HG03460 (cell line): ENCODE data around the gene SLC9A9.

Experiments used
- ATAC-seq: cut with Tn5 transposase; IDR thresholded peaks from one replicate; pipeline ENCODE4 v1.9.1; 2021; ENCODE audit not compliant: unreplicated experiment

Gene SLC9A9

DNA sequence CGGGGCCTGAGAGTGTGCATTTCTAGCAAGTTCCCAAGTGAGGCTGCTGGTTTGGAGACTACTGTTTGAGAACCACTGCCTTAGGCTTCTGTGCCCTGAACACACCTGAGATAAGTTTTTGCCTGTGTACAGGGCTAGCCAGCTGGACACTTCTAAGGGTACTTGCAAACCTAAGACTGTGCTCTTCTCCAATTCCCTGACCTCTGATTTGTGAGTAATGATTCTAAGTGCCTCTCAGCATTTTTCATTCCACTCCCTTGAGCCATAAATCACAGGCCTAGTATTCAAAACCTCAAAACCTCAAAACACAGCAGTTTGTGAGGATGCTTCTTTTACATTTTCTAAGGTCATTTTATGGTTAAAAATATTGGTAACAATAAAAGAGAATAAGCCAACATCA, 580.3 kb downstream of the SLC9A9 start:
- ATAC-seq: no peak

DNA sequence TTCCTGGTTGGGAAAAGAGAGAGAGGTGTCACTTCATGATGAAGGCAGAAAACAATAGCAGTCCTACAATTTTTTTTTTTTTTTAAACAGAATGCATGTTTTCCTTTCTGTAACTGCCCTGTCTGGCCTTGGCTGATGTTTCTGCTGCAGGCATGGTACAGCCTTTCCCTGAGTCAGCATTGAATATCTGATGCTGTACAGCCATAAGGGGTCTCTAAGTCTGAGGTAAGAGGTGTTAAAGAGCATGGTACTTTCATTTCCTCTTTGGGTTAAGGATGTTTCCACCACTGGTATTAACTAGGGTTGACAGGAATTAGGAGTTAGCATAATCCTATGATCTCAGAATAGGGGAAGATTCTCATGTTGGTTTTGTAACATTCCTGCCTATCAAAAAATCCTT, 581.3 kb downstream of the SLC9A9 start:
- ATAC-seq: peak; percentile 68

DNA sequence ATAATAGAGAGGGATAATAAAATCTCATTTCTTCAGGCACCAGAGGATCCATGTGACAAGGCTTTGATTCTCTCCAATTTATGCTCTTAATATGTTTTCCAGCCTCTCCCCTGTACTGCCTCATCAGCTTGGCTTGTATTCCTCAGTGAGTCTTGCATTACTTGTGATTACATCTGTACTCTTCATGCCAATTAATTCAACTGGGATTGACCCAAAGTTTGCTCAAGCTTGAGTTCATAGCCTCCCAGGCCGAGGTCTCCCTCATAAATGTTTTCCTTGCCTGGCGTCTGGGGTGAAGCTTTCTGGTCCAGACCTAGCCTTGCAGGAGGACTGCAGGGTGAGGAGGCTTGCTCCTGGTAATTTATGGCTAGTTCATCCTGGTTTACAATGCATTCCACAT, 581.8 kb downstream of the SLC9A9 start:
- no peak for ATAC-seq

DNA sequence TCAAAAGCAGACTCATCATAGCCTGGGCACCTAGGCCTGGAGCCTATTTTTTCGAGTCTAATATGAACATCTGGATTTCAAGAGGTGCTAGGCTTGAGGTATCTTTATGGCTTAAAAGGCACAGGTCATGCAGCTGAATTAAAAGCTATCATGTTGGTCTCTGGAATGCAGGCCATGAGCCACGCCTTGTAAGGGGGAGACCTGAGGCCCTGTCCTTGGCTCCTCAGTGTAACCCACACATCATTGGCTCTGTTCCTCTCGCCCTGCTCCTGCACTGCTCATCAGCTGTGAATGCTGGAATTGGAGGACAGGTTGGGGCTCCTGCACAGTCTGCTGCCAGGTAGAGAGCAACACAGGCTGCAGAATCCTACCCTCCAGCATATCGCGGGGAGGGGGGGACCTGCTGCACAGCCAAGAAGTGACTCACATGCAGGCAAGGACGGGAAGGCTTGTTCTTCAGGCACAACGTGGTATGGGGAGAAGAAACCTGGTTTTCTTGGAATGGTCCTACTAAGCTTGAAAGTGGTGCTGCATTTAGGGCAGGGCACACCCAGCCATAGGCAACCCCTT, 582.7 kb downstream of the SLC9A9 start:
- no peak for ATAC-seq

DNA sequence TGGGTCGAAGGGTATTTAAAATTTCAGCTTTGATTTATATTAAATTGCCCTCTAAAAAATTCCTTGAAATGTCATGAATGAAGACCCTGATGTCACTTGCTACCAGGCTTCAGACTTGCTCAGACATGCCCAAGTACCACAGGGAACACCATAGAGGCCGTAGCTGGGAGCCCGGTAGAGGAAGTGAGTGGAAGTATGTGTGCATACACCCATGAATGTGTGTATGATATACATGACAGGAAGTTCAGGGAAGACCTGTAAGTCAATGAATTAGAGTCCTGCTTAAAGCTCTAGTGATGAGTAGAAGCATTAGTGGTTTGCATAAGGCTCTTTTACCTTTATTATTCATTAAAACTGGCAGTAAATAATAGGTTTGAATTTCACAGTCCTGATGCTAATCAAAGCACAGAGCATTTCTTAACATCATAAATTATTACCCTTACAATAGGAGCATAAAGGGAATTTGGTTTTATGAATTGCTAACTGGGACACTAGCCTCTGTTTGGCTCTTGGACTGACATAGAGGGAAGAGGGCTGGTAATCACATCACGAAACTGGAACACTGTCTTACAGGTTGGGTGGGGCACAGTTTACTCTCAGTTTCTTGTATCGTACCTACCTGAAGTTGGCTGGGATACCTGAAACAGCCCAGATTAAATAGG, 584.3 kb downstream of the SLC9A9 start:
- no peak for ATAC-seq

DNA sequence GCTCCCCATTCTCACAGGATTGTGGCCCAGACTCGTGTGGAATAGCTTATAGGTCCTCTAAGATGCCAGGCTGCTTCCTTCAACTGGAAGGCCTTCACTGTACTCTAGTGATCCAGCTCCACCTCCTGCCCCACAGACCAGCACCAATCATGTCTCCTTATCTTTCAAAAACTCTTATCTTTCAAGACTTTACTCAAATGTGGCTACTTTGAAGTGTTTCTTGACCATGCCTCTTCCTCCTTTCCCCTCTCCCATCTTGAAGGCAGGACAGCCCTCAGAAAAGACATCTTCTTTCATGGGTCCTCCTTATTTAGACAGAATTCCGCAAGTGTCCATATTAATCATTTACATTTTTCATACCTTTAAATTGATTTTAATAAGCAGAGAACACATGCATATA, 586.4 kb downstream of the SLC9A9 start:
- no peak for ATAC-seq

DNA sequence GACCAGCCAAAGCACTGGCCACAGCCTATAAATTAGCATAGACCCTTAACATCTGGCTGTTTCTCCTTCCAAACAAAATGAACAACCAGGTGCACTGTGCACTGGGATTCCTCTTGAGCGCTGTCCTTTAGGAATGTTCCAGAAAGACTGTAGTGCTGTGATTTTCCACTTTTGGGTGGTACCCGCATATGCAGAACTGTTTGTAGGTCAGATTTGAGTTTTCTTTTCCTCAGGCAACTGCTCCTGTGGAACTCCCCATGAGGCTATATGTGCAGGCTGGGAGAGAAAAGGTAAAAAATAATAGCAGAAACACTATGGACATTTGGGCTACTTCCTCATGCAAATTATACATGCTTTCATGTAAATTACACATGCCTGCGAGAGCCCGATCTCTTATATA, 589.6 kb downstream of the SLC9A9 start:
- no peak for ATAC-seq

DNA sequence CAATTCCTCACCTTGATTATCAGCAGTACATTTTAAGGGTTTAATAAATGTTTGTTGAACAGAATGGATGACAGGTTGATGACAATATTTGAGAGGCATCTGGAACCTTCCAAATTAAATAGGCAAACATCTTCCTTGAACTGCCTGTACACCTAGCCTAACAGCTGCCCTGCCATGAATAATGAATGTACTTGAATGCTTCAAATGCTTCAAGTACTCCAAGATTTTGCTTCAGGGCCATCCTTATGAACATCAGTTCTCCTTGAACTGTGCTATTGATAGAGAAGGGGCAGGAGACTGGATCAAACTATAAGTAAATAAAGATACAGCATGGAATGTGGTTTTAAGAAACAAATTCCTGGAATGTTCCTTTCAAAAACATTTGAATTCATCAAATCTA, 591.9 kb downstream of the SLC9A9 start:
- no peak for ATAC-seq

DNA sequence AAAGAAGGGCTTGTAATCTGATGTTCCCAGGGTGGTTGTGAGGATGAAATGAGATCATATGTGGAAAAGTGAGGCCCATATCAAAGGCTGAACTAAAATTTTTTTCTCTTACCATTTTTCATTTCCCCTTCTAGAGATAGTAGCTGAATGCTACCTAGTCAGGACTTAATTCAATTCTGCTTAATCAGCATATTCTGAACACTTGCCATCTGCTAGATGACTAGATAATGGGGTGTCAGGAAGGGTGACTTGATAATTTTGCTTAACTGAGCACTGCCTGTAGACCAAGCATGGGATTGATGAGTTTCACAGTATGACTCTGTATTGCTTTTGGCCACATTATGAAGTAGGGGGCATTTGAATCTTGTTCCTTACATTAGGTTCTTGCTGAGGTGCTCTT, 592.5 kb downstream of the SLC9A9 start:
- ATAC-seq: no peak

DNA sequence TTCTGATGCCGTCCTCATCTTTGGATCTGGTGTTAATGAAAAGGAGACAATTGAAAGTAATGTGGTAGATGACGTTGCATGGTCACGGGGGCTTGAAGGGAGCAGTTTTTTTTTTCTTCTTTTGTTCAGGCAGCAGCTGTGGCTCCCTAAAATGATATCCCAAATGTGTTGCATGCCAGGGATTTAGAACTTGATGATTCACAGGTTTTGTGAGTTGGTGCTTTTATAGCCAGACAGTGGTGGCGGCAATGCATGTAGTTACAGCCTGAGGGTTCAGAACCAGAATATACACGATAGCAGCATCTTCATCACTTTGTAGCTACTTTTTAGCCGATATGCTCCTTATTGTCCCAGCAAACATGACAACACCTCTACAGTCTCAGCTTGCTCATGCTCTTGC, 595.3 kb downstream of the SLC9A9 start:
- no peak for ATAC-seq

DNA sequence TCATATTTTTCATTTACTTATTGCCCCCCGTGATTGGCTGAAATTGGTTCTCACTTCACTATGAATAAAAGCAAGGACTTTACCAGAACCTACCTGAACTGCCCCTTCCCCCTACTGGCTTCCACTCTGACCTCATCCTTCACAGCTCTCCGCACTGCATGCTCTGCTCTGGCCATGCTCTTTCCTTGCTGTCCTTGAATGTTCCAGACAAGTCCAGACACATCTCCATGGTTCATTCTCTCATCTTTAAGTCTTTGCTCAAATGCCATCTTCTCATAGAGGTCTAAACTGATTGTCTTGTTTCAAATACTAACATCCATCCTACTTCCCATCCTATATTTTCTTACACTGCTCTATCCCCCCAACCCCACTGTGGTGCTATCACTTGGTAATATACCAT, 599.3 kb downstream of the SLC9A9 start:
- no peak for ATAC-seq

DNA sequence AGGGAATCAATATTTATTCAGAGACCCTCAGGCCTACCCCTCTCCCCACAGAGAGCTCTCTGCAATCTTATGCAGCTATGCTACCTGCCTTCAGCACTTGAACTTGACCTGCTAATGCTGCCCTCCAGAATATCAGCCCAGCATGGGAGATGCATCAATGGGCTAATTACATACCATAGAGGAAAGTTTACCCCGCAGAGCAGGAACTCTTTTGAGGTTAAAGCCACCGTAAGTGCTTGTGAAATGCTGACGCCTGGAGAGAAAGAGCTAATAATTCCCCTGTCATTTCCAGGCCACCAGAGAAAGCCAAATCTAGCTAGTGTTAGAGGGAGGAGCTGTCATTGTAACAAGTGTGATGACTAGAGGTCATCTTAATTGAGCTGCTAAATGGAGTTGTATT, 601.2 kb downstream of the SLC9A9 start:
- no peak for ATAC-seq

DNA sequence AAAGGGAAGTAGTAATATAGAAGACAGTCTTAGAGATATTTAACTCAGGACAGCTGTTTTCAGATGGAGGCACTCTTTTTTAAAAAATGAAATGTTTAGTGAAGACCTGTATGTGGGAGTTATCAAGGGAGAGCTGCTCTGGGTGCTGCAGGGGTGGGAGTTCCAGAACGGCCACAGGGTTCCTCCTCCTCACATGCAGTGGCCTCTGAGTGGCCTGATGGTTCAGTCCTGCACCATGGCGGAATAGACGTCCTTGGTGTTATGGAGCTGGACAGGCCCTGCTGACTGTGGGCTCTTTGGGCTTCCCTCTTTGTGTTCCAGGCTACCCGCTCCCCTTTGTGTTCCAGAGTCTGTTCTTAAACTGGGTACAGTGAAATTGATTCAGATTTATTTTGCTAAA, 602.6 kb downstream of the SLC9A9 start:
- no peak for ATAC-seq

DNA sequence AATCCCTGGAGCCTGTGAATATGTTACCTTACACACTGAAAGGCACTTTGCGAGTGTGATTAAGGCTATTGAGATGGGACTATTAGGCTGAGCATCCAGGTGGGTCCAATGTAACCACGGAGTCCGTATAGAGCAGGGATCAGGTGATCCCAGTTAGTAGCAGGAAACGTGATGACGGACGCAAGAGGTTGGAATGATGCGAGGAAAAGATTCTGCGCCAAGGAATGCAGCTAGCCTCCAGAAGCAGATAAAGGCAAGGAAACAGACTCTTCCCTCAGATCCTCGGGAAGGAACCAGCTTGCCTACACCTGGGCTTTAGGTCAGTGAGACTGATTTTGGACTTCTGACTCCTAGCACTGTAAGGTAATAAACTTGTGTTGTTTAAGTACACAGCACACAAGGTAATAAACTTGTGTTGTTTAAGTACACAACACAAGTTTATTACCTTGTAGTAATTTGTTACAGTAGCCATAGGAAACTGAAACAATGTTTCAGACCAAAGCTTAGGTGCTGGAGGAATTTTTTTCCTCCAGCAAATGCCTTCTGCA, 603.7 kb downstream of the SLC9A9 start:
- no peak for ATAC-seq

DNA sequence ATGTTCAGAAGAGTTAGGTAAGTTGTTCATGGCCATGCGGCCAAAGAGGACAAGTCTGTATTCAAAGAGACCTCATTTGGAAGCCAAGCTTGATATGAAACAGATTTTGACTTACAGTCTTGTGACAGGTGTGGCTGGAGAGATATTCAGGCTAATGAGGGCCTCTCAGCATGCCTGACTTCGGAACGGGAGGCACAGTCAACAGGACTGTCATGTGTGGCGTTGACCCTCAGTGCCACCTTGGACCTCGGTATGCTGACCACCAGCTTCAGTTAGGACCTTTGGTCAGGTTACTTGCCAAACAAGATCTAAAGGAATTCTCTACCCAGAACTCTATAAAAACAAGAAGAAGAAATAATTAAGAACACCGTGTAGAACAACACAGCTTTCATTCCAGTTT, 604.6 kb downstream of the SLC9A9 start:
- no peak for ATAC-seq

DNA sequence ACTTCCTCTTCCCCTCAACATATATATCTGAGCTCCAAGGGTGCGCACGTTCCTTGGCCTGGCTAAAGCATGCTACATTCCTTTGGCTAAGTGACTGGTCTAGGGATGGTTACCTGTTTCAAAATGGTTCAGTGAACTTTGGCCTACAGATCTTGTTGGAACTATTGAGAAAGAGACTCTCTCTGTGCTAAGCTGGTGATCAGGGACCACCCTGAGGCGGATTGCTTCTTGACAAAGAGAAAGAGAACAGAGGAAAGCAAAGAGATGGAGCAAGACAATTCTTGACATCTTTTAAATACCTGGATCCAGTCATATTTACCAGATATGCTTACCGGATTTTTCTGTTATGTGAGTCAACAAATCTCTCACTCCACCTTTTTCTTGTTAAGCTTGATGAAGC, 605.6 kb downstream of the SLC9A9 start:
- no peak for ATAC-seq

DNA sequence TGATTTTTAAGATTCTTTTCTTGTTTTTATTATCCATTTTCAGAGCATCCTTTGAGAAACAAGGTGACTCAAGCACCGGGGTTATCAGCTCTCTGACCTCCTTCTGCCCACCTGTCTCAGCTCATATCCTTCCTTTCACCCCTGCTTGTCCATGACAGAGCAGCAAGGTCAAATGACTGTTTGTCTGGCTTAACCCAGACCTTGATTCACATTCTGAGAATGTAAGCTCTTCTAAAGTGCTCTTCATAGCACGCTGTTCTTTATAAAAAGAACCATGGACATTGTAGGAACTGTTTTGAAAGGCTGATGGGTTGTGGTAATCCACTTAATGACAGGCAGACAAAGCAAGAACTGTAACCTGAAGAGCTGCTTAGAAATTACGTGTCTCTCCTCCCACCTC, 606.2 kb downstream of the SLC9A9 start:
- no peak for ATAC-seq

DNA sequence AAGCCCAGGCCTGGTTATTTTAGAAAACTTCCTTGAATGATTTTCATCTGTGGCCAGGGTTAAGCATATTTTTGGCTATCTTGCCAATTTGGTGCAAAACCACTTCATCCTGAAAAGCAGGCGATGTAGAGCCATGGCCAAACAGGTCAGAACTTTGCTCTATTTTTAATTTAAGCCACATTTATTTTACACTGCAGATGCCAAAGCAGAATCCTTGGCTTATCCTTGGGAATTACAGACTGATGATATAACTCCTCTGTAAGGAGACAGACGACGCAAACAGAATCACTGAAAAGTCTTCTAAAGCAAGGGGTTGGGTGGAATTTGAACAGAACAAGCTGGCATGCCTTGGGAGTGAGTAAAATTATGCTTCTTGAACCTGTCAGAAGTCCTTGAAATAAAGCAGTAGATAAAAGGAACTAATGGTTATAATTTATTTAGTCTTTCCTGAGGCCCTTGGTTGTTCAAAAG, 606.8 kb downstream of the SLC9A9 start:
- no peak for ATAC-seq

DNA sequence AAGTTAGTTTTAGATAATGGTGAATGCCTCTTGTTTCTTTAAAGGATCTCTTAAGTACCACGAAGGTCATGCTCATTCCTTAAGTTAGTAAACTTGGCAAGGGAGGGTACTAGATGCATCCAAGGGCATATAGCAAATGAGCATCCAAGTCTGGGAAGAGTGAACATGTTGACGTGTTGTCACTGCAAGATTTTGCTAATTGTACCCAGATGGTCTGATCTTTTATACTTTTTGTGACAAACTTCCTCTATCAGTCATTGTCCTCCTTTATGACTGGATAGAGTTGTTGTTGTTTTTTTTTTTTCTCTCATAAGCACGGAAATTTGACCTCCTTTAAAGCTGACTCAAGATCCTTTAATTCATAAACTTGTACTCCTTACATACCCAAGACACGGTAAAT, 607.4 kb downstream of the SLC9A9 start:
- ATAC-seq: no peak

DNA sequence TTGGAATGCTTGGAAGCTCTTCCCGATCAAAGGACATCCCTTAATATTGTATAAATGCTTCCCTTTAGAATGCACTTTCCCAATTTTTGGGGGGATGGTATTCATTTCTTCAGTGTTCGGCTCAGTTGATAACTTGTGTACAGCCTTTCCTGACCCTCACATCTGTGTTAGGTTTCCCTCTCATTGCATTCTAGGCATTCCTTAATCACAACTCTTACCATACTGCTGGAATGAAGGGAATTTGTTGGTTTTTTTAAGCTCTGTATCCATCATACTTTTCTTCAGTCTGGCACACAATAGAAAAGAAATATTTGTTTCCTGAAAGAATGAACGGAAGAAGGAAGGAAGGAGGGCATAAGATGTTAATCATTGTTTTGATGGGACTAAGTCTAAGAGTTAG, 609.2 kb downstream of the SLC9A9 start:
- no peak for ATAC-seq

DNA sequence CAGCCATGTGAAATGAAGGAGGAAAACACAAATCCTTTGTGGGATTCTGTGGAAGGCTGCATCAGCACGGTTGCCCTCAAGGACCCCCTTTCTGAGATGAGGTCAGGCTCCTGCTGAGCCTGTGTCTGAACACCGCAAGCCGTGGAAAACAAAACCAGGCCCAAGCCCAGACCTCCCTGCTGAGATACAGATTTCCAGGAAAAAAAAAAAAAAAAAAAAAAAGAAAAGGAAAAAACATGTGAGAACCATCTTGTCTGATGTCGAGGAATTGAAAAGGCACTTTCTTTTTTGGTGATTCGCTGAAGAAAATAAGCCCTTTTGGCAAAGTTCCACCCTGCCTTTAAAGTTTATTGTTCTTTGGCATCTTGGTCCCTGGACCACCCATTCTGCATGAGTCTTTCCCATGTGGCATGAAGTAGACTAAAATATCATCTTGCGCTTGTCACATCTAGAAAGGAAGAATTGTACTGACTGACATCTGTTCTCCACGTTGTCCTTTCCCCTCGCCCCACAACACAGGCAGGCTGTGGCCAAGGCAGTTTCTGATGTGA, 611.1 kb downstream of the SLC9A9 start:
- ATAC-seq: no peak

DNA sequence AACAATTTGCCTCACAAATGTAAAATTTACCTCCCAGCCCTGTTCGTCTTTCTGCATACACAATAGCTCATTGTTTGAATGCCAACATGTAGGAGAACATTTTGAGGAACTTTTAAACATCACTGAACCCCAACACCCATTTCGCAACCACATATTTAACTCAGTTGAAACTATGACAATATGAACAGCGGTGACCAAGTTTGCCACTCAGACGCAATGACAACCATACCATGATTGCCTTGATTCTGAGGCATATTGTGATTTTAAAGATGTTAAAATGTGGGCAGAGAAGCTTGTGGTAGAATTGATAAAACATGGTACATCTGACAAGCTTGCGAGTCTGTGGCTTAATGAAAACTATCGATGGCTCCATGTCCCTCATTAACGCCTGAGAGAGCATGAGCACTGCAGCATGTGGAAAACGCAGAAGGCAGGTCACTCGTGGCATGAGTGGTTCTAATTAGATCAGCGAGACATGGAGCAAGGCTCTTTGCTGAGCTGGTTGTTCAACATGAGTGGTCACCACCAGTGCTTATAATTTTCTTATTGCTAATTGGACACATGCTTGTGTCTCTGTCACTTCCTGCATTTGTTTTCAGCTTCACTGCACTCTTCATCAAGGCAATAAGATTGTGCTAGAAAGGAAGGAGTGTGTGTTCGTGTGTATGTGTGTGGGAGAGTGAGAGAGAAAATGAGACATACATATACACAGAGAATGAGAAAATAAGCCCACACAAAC, 611.9 kb downstream of the SLC9A9 start:
- ATAC-seq: no peak
